Fibroblast of gingiva (primary cell): ENCODE results near the gene PRR9.
"Not testable (repeated sequence)": the region's sequence is repeated elsewhere in the genome, so short reads cannot be mapped to it uniquely, and the experiment has no call there.

ENCODE experiments used
- DNase-seq: peaks from one replicate; pipeline ENCODE4 v3.0.0-alpha.2; 2011; ENCODE audit warnings: low read depth

PRR9 gene

GRCh38 chr1:153229076-153229829 is 11.9 kb downstream of the PRR9 start:
- DNase-seq = not testable (repeated sequence)

GRCh38 chr1:153231363-153231762 is 14.0 kb downstream of the PRR9 start:
- DNase-seq = no peak

- no peak for DNase-seq
Observed at GRCh38 chr1:153231785-153232184, 14.4 kb downstream of the PRR9 start.

GRCh38 chr1:153232553-153232952 is 15.2 kb downstream of the PRR9 start:
- no peak for DNase-seq

GRCh38 chr1:153233448-153233847 is 16.1 kb downstream of the PRR9 start:
- DNase-seq = no peak

- no peak for DNase-seq
Observed at GRCh38 chr1:153238527-153238926, 21.1 kb downstream of the PRR9 start.

- DNase-seq = no peak
Observed at GRCh38 chr1:153242160-153242559, 24.8 kb downstream of the PRR9 start.

GRCh38 chr1:153245466-153245865 is 28.1 kb downstream of the PRR9 start:
- no peak for DNase-seq

GRCh38 chr1:153246018-153246417 is 28.6 kb downstream of the PRR9 start:
- DNase-seq = no peak

GRCh38 chr1:153246825-153247224 is 29.4 kb downstream of the PRR9 start:
- DNase-seq = no peak

- DNase-seq = no peak
Observed at GRCh38 chr1:153248176-153248879, 30.9 kb downstream of the PRR9 start.

GRCh38 chr1:153250166-153250565 is 32.8 kb downstream of the PRR9 start:
- DNase-seq = no peak

- no peak for DNase-seq
Observed at GRCh38 chr1:153251087-153251486, 33.7 kb downstream of the PRR9 start.

GRCh38 chr1:153251562-153251961 is 34.2 kb downstream of the PRR9 start:
- DNase-seq = no peak

GRCh38 chr1:153251988-153252387 is 34.6 kb downstream of the PRR9 start:
- DNase-seq = no peak

GRCh38 chr1:153253076-153253475 is 35.7 kb downstream of the PRR9 start:
- no peak for DNase-seq

- DNase-seq = no peak
Observed at GRCh38 chr1:153253693-153254092, 36.3 kb downstream of the PRR9 start.

GRCh38 chr1:153259387-153259786 is 42.0 kb downstream of the PRR9 start, which contains the start of gene LORICRIN:
TSS of gene LORICRIN (plus strand) at chr1:153259687. CDS start at chr1:153260950, 1,263 bp downstream.
- DNase-seq = no peak

- no peak for DNase-seq
Observed at GRCh38 chr1:153260585-153261280, 43.3 kb downstream of the PRR9 start.

GRCh38 chr1:153261281-153262069 is 44.1 kb downstream of the PRR9 start:
- DNase-seq = no peak

GRCh38 chr1:153262070-153262366 is 44.6 kb downstream of the PRR9 start:
- no peak for DNase-seq

GRCh38 chr1:153262462-153263157 is 45.2 kb downstream of the PRR9 start:
- no peak for DNase-seq
